CD4-positive, alpha-beta T cell (primary cell): ENCODE measurements around the gene MMS19. TPM values are rescaled to one million over a fixed set of nuclear protein-coding genes. Genes with fewer than 3 reads are reported as not detected.
"Not testable (repeated sequence)": the region's sequence is repeated elsewhere in the genome, so short reads cannot be mapped to it uniquely, and the experiment has no call there.

Source experiments
- ATAC-seq: fragments of 200-7000 bp; cut with Tn5 transposase; one replicate; pipeline ENCODE4 v1.10.0; 2022; ENCODE audit warnings: mild to moderate bottlenecking; ENCODE audit not compliant: poor library complexity
- CTCF ChIA-PET: fragments of 350-600 bp; sonication (Branson Sonifier 250); formaldehyde crosslinking; loops from one replicate; lab custom pipeline; 2021; ENCODE audit warnings: antibody characterized with exemption, inconsistent platforms; lab: Charles Lee
- POLR2A ChIA-PET: fragments of 350-600 bp; sonication (Branson Sonifier 250); formaldehyde crosslinking; loops from one replicate; lab custom pipeline; 2021; ENCODE audit warnings: antibody characterized with exemption, inconsistent platforms; lab: Charles Lee
- DNase-seq, 14 experiments: peaks; one replicate each; pipeline ENCODE4 v3.0.0-alpha.2; 2013 to 2020; ENCODE audit warnings: mixed read lengths in 2 of 14
- H3K27ac ChIP-seq, 2 donors: one replicate each; pipeline versions ENCODE4 v1.5.1 to v1.7.0; 2013; ENCODE audit warnings: low read length in 2 of 2, low read depth in 1 of 2, mild to moderate bottlenecking in 1 of 2
- H3K27me3 ChIP-seq, 2 experiments: 1 replicate in 1 of 2; 2 replicates in 1 of 2; pipeline versions ENCODE4 v1.6.1 to v1.7.0; 2013; ENCODE audit warnings: low read length in 2 of 2, control low read depth in 1 of 2, mild to moderate bottlenecking in 1 of 2, moderate library complexity in 1 of 2; ENCODE audit not compliant: insufficient read depth in 2 of 2, control insufficient read depth in 1 of 2
- H3K36me3 ChIP-seq: one replicate; pipeline ENCODE4 v1.6.1; 2013; ENCODE audit warnings: low read length, control low read depth; ENCODE audit not compliant: insufficient read depth
- H3K4me1 ChIP-seq: one replicate; pipeline ENCODE4 v1.6.1; 2013; ENCODE audit warnings: low read length, control low read depth; ENCODE audit not compliant: insufficient read depth
- H3K4me3 ChIP-seq: one replicate; pipeline ENCODE4 v1.5.1; 2013; ENCODE audit warnings: mild to moderate bottlenecking, low read length, moderate library complexity
- H3K9me3 ChIP-seq, 2 experiments: 1 replicate in 1 of 2; 2 replicates in 1 of 2; pipeline versions ENCODE4 v1.6.1 to v1.7.0; 2013; ENCODE audit warnings: low read length in 2 of 2, mild to moderate bottlenecking in 2 of 2, control low read depth in 1 of 2, moderate library complexity in 1 of 2; ENCODE audit not compliant: control insufficient read depth in 1 of 2, insufficient read depth in 1 of 2
- H3K27ac Mint-ChIP-seq: one replicate; pipeline ENCODE4 v1.8.0; 2020; ENCODE audit warnings: mixed read lengths
- H3K27me3 Mint-ChIP-seq: one replicate; pipeline ENCODE4 v1.8.0; 2021; ENCODE audit warnings: mixed read lengths
- H3K36me3 Mint-ChIP-seq: one replicate; pipeline ENCODE4 v1.8.0; 2021; ENCODE audit warnings: low read depth, mixed read lengths
- H3K4me1 Mint-ChIP-seq: one replicate; pipeline ENCODE4 v1.8.0; 2021; ENCODE audit warnings: low read depth, mixed read lengths
- H3K4me3 Mint-ChIP-seq: one replicate; pipeline ENCODE4 v1.8.0; 2020; ENCODE audit warnings: mild to moderate bottlenecking, mixed read lengths
- H3K9me3 Mint-ChIP-seq: one replicate; pipeline ENCODE4 v1.8.0; 2020; ENCODE audit warnings: mixed read lengths
- CTCF ChIP-seq: fragments of 200-600 bp; IDR thresholded peaks from one replicate; pipeline ENCODE4 v1.8.0; 2022; ENCODE audit warnings: antibody characterized with exemption, mild to moderate bottlenecking
- intact Hi-C, 2 experiments: fragments of 100-400 bp; cut with DNase I in 1 of 2; cut with micrococcal nuclease in 1 of 2; formaldehyde crosslinking; loops; one replicate each; pipeline versions ENCODE4 v1.15.1 to v1.9.0; 2023 to 2025; cut with DNase I, micrococcal nuclease
- total RNA-seq, 174 experiments: library from RNA in 2 of 174; stranded (reverse) in 2 of 174; gene quantifications; one replicate each; pipeline ENCODE4 v1.2.3 and lab custom pipeline; 2021 to 2026

The MMS19 gene
- total RNA-seq, 2 experiments from 2014 or later: 58.4 to 65.7 TPM

- H3K4me1 Mint-ChIP-seq: no peaks in the 10 kb centered on the region
- POLR2A ChIA-PET: no interaction called here
Measured at GRCh38 chr10:97474918-97475317, 23.3 kb downstream of the MMS19 start.

GRCh38 chr10:97468781-97469180 lies 29.4 kb downstream of the MMS19 start:
- H3K4me3 Mint-ChIP-seq, H3K9me3 Mint-ChIP-seq, H3K4me1 Mint-ChIP-seq, H3K27me3 Mint-ChIP-seq, intact Hi-C loops, ATAC-seq, H3K27ac ChIP-seq, DNase-seq, H3K27ac Mint-ChIP-seq, H3K4me3 ChIP-seq, H3K4me1 ChIP-seq, H3K9me3 ChIP-seq, H3K27me3 ChIP-seq, POLR2A ChIA-PET: not testable (repeated sequence)
- H3K36me3 ChIP-seq: peaks cover 73% of the 10 kb centered on the region
- CTCF ChIA-PET: interaction anchor here (1.0 kb wide), 1 partner anchor 26 kb away, joined by 3 read pairs; no protein-coding TSS in a partner anchor
- peaks cover 95% of the 10 kb centered on the region for H3K36me3 Mint-ChIP-seq

More at GRCh38 chr10:97474918-97475317, 23.3 kb downstream of the MMS19 start:
- Mint-ChIP-seq H3K27me3 (no peaks in the 10 kb centered on the region), H3K9me3 (peaks cover 2% of the 10 kb centered on the region), H3K36me3 (peaks cover 95% of the 10 kb centered on the region), H3K27ac (peak overlapping the region; percentile 22), H3K4me3 (no peak overlapping the region)
- H3K9me3 ChIP-seq: no peaks in the 10 kb centered on the region
- H3K4me1 ChIP-seq: no peaks in the 10 kb centered on the region
- H3K27ac ChIP-seq: no peak overlapping the region
- CTCF ChIA-PET: no interaction called here
- no peak for TF ChIP-seq CTCF
- H3K36me3 ChIP-seq: peaks cover 77% of the 10 kb centered on the region
- no peak for DNase-seq
- intact Hi-C loops: no loop called here
- no peak overlapping the region for H3K4me3 ChIP-seq
- no peaks in the 10 kb centered on the region for H3K27me3 ChIP-seq
- no peak for ATAC-seq

GRCh38 chr10:97468162-97468561 lies 30.1 kb downstream of the MMS19 start:
- Mint-ChIP-seq H3K4me1 (no peaks in the 10 kb centered on the region), H3K27ac (no peak overlapping the region), H3K9me3 (no peaks in the 10 kb centered on the region), H3K4me3 (no peak overlapping the region), H3K27me3 (no peaks in the 10 kb centered on the region), H3K36me3 (peaks cover 95% of the 10 kb centered on the region)
- DNase-seq (no peak), ATAC-seq (no peak)
- H3K4me3 ChIP-seq: no peak overlapping the region
- H3K4me1 ChIP-seq: no peaks in the 10 kb centered on the region
- H3K9me3 ChIP-seq: no peaks in the 10 kb centered on the region
- ChIA-PET CTCF (interaction anchor here (1.0 kb wide), 1 partner anchor 27 kb away, joined by 3 read pairs; no protein-coding TSS in a partner anchor), POLR2A (no interaction called here)
- H3K36me3 ChIP-seq: peaks cover 73% of the 10 kb centered on the region
- no peak overlapping the region for H3K27ac ChIP-seq
- intact Hi-C loops: no loop called here
- no peak for TF ChIP-seq CTCF
- no peaks in the 10 kb centered on the region for H3K27me3 ChIP-seq

- Histone ChIP-seq H3K27me3 (no peaks in the 10 kb centered on the region), H3K27ac (no peak overlapping the region), H3K4me3 (no peak overlapping the region), H3K4me1 (no peaks in the 10 kb centered on the region), H3K9me3 (no peaks in the 10 kb centered on the region), H3K36me3 (peaks cover 86% of the 10 kb centered on the region)
- no peak for TF ChIP-seq CTCF
- H3K9me3 Mint-ChIP-seq: no peaks in the 10 kb centered on the region
- intact Hi-C loops: no loop called here
- no peaks in the 10 kb centered on the region for H3K27me3 Mint-ChIP-seq
- no peak overlapping the region for H3K27ac Mint-ChIP-seq
- peaks cover 95% of the 10 kb centered on the region for H3K36me3 Mint-ChIP-seq
- CTCF ChIA-PET: no interaction called here
- H3K4me3 Mint-ChIP-seq: no peak overlapping the region
- DNase-seq: no peak
- no peaks in the 10 kb centered on the region for H3K4me1 Mint-ChIP-seq
- ATAC-seq: no peak
- POLR2A ChIA-PET: interaction anchor here (1.0 kb wide), 1 partner anchor 86 kb away, joined by 5 read pairs; no protein-coding TSS in a partner anchor
Measured at GRCh38 chr10:97466755-97467154, 31.5 kb downstream of the MMS19 start.
